GM19043 (cell line): ENCODE measurements around the gene GAGE13.
"Not testable (repeated sequence)": the region's sequence is repeated elsewhere in the genome, so short reads cannot be mapped to it uniquely, and the experiment has no call there.

Source experiments
- ATAC-seq: cut with Tn5 transposase; IDR thresholded peaks from one replicate; pipeline ENCODE4 v1.9.1; 2021; ENCODE audit warnings: low read depth; ENCODE audit not compliant: unreplicated experiment

The GAGE13 gene

GRCh38 chrX:49323735-49324134, 7.6 kb upstream of the GAGE13 start:
- not testable (repeated sequence) for ATAC-seq

GRCh38 chrX:49330421-49330820, 961 bp upstream of the GAGE13 start:
- not testable (repeated sequence) for ATAC-seq

- not testable (repeated sequence) for ATAC-seq
Observed at GRCh38 chrX:49331841-49332240, 459 bp downstream of the GAGE13 start.

GRCh38 chrX:49341449-49341848, 10.1 kb downstream of the GAGE13 start:
- not testable (repeated sequence) for ATAC-seq

GRCh38 chrX:49344496-49345175, 13.3 kb downstream of the GAGE13 start:
- not testable (repeated sequence) for ATAC-seq

GRCh38 chrX:49345402-49345801, 14.0 kb downstream of the GAGE13 start:
- not testable (repeated sequence) for ATAC-seq

- ATAC-seq: not testable (repeated sequence)
Observed at GRCh38 chrX:49346150-49346549, 14.8 kb downstream of the GAGE13 start.
